ENCODE results near the gene LAMA2.

DNA sequence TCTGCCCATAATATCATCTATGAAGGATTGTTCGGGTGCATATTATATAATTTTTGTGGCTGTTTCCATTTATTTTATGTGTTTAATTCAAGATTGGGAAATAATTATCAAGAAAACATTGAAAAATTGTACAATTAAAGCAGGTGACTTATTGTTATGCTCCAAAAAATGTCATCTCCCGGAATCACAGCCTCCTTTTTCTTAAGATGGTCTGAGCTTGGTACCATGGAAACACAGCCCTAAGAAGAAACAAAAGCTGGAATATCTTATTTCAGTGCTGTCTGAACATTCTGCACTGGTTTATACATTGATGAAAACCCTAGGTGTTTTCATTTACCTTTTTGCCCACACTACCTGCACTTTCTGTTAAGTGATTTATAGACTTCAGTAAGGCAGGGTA, 459.9 kb downstream of the LAMA2 start:
- TF ChIP-seq, protein P1, sequence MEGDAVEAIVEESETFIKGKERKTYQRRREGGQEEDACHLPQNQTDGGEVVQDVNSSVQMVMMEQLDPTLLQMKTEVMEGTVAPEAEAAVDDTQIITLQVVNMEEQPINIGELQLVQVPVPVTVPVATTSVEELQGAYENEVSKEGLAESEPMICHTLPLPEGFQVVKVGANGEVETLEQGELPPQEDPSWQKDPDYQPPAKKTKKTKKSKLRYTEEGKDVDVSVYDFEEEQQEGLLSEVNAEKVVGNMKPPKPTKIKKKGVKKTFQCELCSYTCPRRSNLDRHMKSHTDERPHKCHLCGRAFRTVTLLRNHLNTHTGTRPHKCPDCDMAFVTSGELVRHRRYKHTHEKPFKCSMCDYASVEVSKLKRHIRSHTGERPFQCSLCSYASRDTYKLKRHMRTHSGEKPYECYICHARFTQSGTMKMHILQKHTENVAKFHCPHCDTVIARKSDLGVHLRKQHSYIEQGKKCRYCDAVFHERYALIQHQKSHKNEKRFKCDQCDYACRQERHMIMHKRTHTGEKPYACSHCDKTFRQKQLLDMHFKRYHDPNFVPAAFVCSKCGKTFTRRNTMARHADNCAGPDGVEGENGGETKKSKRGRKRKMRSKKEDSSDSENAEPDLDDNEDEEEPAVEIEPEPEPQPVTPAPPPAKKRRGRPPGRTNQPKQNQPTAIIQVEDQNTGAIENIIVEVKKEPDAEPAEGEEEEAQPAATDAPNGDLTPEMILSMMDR (IDR thresholded peaks at IDR 0.05; ENCODE audit: control extremely low read depth in 1 of 3, insufficient read depth in 1 of 3, low read depth in 1 of 3, low read length in 3 of 3) = no peak
- TF ChIP-seq, protein P2, sequence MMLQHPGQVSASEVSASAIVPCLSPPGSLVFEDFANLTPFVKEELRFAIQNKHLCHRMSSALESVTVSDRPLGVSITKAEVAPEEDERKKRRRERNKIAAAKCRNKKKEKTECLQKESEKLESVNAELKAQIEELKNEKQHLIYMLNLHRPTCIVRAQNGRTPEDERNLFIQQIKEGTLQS (IDR thresholded peaks at IDR 0.05; ENCODE audit: insufficient read depth, low read depth, low read length) = no peak
- TF ChIP-seq BACH1 (IDR thresholded peaks at IDR 0.05; ENCODE audit: low read length) (no peak), CREB1 (IDR thresholded peaks at IDR 0.05) (no peak), EZH2 (IDR thresholded peaks at IDR 0.05; ENCODE audit: low read depth, low read length, severe bottlenecking) (no peak), TAF1 (IDR thresholded peaks at IDR 0.05; ENCODE audit: low read depth, low read length) (no peak), POLR2A (IDR thresholded peaks at IDR 0.05; ENCODE audit: control extremely low read depth in 1 of 2, low read depth in 2 of 2, low read length in 2 of 2) (no peak), EP300 (IDR thresholded peaks at IDR 0.05; ENCODE audit: borderline replicate concordance in 1 of 2, low read depth in 2 of 2, low read length in 2 of 2) (no peak), TBP (IDR thresholded peaks at IDR 0.05; ENCODE audit: low read depth, low read length) (no peak), SIX5 (IDR thresholded peaks at IDR 0.05; ENCODE audit: low read depth, low read length) (no peak)
- TF ChIP-seq, protein P3, sequence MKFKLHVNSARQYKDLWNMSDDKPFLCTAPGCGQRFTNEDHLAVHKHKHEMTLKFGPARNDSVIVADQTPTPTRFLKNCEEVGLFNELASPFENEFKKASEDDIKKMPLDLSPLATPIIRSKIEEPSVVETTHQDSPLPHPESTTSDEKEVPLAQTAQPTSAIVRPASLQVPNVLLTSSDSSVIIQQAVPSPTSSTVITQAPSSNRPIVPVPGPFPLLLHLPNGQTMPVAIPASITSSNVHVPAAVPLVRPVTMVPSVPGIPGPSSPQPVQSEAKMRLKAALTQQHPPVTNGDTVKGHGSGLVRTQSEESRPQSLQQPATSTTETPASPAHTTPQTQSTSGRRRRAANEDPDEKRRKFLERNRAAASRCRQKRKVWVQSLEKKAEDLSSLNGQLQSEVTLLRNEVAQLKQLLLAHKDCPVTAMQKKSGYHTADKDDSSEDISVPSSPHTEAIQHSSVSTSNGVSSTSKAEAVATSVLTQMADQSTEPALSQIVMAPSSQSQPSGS (IDR thresholded peaks at IDR 0.05; ENCODE audit: low read length) = no peak
